GM18861 (cell line): ENCODE measurements around the gene SPATA31C1.
"Not testable (repeated sequence)": the region's sequence is repeated elsewhere in the genome, so short reads cannot be mapped to it uniquely, and the experiment has no call there.

Source experiments
- ATAC-seq: cut with Tn5 transposase; IDR thresholded peaks from one replicate; pipeline ENCODE4 v1.9.1; 2021; ENCODE audit not compliant: unreplicated experiment

SPATA31C1 gene

GRCh38 chr9:87886210-87886932, 31.4 kb upstream of the SPATA31C1 start:
- no peak for ATAC-seq

- no peak for ATAC-seq
These were observed 30.7 kb upstream of the SPATA31C1 start for GRCh38 chr9:87886933-87887505.

- ATAC-seq = no peak
These were observed 29.9 kb upstream of the SPATA31C1 start for GRCh38 chr9:87887661-87888480.

GRCh38 chr9:87888501-87888900, 29.3 kb upstream of the SPATA31C1 start:
- no peak for ATAC-seq

- no peak for ATAC-seq
These were observed 28.5 kb upstream of the SPATA31C1 start for GRCh38 chr9:87889065-87889881.

GRCh38 chr9:87889882-87890252, 27.9 kb upstream of the SPATA31C1 start:
- no peak for ATAC-seq

GRCh38 chr9:87890837-87891236, 26.9 kb upstream of the SPATA31C1 start:
- ATAC-seq = no peak

GRCh38 chr9:87891754-87892153, 26.0 kb upstream of the SPATA31C1 start:
- no peak for ATAC-seq

GRCh38 chr9:87892956-87893355, 24.8 kb upstream of the SPATA31C1 start:
- no peak for ATAC-seq

- no peak for ATAC-seq
These were observed 22.6 kb upstream of the SPATA31C1 start for GRCh38 chr9:87894998-87895625.

- no peak for ATAC-seq
These were observed 20.9 kb upstream of the SPATA31C1 start for GRCh38 chr9:87896891-87897290.

GRCh38 chr9:87898151-87898550, 19.6 kb upstream of the SPATA31C1 start:
- no peak for ATAC-seq

GRCh38 chr9:87902371-87902770, 15.4 kb upstream of the SPATA31C1 start:
- ATAC-seq = not testable (repeated sequence)

GRCh38 chr9:87909310-87910041, 8.3 kb upstream of the SPATA31C1 start:
- ATAC-seq = no peak

GRCh38 chr9:87910821-87911220, 6.9 kb upstream of the SPATA31C1 start:
- ATAC-seq = no peak

- not testable (repeated sequence) for ATAC-seq
These were observed 1.3 kb downstream of the SPATA31C1 start for GRCh38 chr9:87919013-87919412.

- not testable (repeated sequence) for ATAC-seq
These were observed 3.8 kb downstream of the SPATA31C1 start for GRCh38 chr9:87921561-87921960.

GRCh38 chr9:87923012-87923411, 5.2 kb downstream of the SPATA31C1 start:
- ATAC-seq = not testable (repeated sequence)

GRCh38 chr9:87924851-87925250, 7.1 kb downstream of the SPATA31C1 start:
- not testable (repeated sequence) for ATAC-seq

- ATAC-seq = not testable (repeated sequence)
These were observed 11.4 kb downstream of the SPATA31C1 start for GRCh38 chr9:87929152-87929551.
